Measurements from ENCODE around the gene UNC5C. TPM values are rescaled to one million over a fixed set of nuclear protein-coding genes. Genes with fewer than 3 reads are reported as not detected.

UNC5C gene
- total RNA-seq, 1 experiment from 2014 or later: 8.2 TPM

- no TSS peak for BruUV-seq (replicated peaks)
- Histone ChIP-seq H3K36me3 (ENCODE audit: control insufficient read depth, insufficient read depth, low read length) (no peaks in the 10 kb centered on the region), H3K27me3 (ENCODE audit: control insufficient read depth, insufficient read depth, low read length) (no peaks in the 10 kb centered on the region), H3K9me3 (ENCODE audit: control insufficient read depth, insufficient read depth, low read depth, low read length) (no peaks in the 10 kb centered on the region), H3K4me3 (ENCODE audit: low read depth in 2 of 2, low read length in 2 of 2) (no peak overlapping the region), H3K27ac (ENCODE audit: low read length) (no peak overlapping the region), H3K4me1 (ENCODE audit: control insufficient read depth, insufficient read depth, low read length) (no peaks in the 10 kb centered on the region; the same call in 1 of the 2 replicates)
- ChIA-PET POLR2A (no interaction called here), CTCF (no interaction called here)
- ATAC-seq (no peak), DNase-seq (ENCODE audit: low read depth, low spot score) (no peak)
- in situ Hi-C loops (cut with HindIII; ENCODE audit: low pct_unique_long_range_greater_than_20kb, low sequenced_read_pairs) (no loop called here), intact Hi-C loops (cut with micrococcal nuclease; ENCODE audit: unreplicated experiment) (no loop called here)
- no peak for TF ChIP-seq POLR2AphosphoS5 (IDR thresholded peaks at IDR 0.05; ENCODE audit: low read depth, low read length)
- TF ChIP-seq CTCF (IDR thresholded peaks at IDR 0.05): peak; percentile 37; the same call in 1 of the 2 replicates
Observed at GRCh38 chr4:95362906-95363558, 185.7 kb downstream of the UNC5C start.

- no peaks in the 10 kb centered on the region for H3K27me3 ChIP-seq (ENCODE audit: control insufficient read depth, insufficient read depth, low read length)
- H3K4me3 ChIP-seq (ENCODE audit: low read depth in 2 of 2, low read length in 2 of 2): no peak overlapping the region
- ChIA-PET POLR2A (no interaction called here), CTCF (no interaction called here)
- ATAC-seq (no peak), DNase-seq (ENCODE audit: low read depth, low spot score) (no peak)
- H3K9me3 ChIP-seq (ENCODE audit: control insufficient read depth, insufficient read depth, low read depth, low read length): no peaks in the 10 kb centered on the region
- no peaks in the 10 kb centered on the region; the same call in 1 of the 2 replicates for H3K4me1 ChIP-seq (ENCODE audit: control insufficient read depth, insufficient read depth, low read length)
- H3K27ac ChIP-seq (ENCODE audit: low read length): no peak overlapping the region
- intact Hi-C loops (cut with micrococcal nuclease; ENCODE audit: unreplicated experiment) (no loop called here), in situ Hi-C loops (cut with HindIII; ENCODE audit: low pct_unique_long_range_greater_than_20kb, low sequenced_read_pairs) (no loop called here)
- TF ChIP-seq POLR2AphosphoS5 (IDR thresholded peaks at IDR 0.05; ENCODE audit: low read depth, low read length): no peak
- TF ChIP-seq REST (IDR thresholded peaks at IDR 0.05; ENCODE audit: insufficient read depth in 1 of 2, low read depth in 2 of 2, low read length in 1 of 2): no peak
- TF ChIP-seq SIN3A (IDR thresholded peaks at IDR 0.05; ENCODE audit: borderline replicate concordance, insufficient read depth, low read depth, low read length): no peak
- no peaks in the 10 kb centered on the region for H3K36me3 ChIP-seq (ENCODE audit: control insufficient read depth, insufficient read depth, low read length)
- BruUV-seq (replicated peaks): no TSS peak
Observed at GRCh38 chr4:95362066-95362465, 186.7 kb downstream of the UNC5C start.

- intact Hi-C loops (cut with micrococcal nuclease; ENCODE audit: unreplicated experiment) (no loop called here), in situ Hi-C loops (cut with HindIII; ENCODE audit: low pct_unique_long_range_greater_than_20kb, low sequenced_read_pairs) (no loop called here)
- Histone ChIP-seq H3K36me3 (ENCODE audit: control insufficient read depth, insufficient read depth, low read length) (no peaks in the 10 kb centered on the region), H3K27ac (ENCODE audit: low read length) (no peak overlapping the region), H3K27me3 (ENCODE audit: control insufficient read depth, insufficient read depth, low read length) (no peaks in the 10 kb centered on the region), H3K4me1 (ENCODE audit: control insufficient read depth, insufficient read depth, low read length) (no peaks in the 10 kb centered on the region; the same call in 1 of the 2 replicates), H3K9me3 (ENCODE audit: control insufficient read depth, insufficient read depth, low read depth, low read length) (no peaks in the 10 kb centered on the region), H3K4me3 (ENCODE audit: low read depth in 2 of 2, low read length in 2 of 2) (no peak overlapping the region)
- BruUV-seq (replicated peaks): no TSS peak
- DNase-seq (ENCODE audit: low read depth, low spot score): no peak
- ChIA-PET CTCF (no interaction called here), POLR2A (no interaction called here)
- no peak for ATAC-seq
- TF ChIP-seq TCF7L2 (IDR thresholded peaks at IDR 0.05; ENCODE audit: low read depth, low read length) (no peak), REST (IDR thresholded peaks at IDR 0.05; ENCODE audit: insufficient read depth in 1 of 2, low read depth in 2 of 2, low read length in 1 of 2) (no peak), CTCF (IDR thresholded peaks at IDR 0.05) (no peak), SIN3A (IDR thresholded peaks at IDR 0.05; ENCODE audit: borderline replicate concordance, insufficient read depth, low read depth, low read length) (no peak), POLR2AphosphoS5 (IDR thresholded peaks at IDR 0.05; ENCODE audit: low read depth, low read length) (no peak)
Observed at GRCh38 chr4:95361696-95361965, 187.1 kb downstream of the UNC5C start.

Measured in Panc1 (cell line).